Measurements from ENCODE around the gene MACF1.
"Not testable (repeated sequence)": the region's sequence is repeated elsewhere in the genome, so short reads cannot be mapped to it uniquely, and the experiment has no call there.

The MACF1 gene

DNA sequence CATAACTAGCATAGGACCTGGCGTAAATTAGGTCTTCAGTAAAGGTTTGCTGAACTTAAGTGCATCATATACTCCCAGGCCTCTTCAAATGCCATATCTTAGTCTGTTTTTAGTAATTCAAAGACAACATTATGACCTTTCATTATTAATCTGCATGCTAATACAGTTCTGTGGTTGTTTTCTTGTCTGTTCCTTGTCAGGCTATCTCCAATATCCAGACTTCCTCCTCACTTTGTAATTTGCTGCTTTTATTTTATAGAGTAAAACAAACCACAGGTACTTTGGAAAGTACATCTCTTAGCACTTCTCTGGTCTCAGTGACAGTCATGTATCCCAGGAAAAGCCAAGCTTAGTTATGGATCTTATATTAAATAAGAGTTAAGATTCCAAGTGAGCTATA, 221.9 kb downstream of the MACF1 start:
- no peak for DNase-seq

DNA sequence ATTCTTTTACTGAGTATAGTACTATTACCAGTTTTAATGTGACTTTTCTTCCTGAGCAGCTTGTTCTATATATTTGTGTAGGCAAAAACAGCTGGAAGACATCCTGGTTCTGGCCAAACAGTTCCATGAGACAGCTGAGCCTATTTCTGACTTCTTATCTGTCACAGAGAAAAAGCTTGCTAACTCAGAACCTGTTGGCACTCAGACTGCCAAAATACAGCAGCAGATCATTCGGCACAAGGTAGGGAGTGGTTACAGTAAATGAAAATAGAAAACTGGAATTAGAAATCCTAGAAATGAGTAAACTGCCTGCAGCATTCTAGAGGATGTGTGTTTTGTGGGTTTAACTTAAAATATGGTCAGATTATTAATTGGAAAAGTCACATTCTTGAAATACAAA, 222.9 kb downstream of the MACF1 start:
- no peak for DNase-seq

DNA sequence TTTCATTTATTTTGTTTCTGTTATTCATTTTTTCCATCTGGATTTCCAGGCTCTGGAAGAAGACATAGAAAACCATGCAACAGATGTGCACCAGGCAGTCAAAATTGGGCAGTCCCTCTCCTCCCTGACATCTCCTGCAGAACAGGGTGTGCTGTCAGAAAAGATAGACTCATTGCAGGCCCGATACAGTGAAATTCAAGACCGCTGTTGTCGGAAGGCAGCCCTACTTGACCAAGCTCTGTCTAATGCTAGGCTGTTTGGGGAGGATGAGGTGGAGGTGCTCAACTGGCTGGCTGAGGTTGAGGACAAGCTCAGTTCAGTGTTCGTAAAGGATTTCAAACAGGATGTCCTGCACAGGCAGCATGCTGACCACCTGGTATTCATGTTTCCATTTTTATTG, 223.4 kb downstream of the MACF1 start:
- no peak for DNase-seq

DNA sequence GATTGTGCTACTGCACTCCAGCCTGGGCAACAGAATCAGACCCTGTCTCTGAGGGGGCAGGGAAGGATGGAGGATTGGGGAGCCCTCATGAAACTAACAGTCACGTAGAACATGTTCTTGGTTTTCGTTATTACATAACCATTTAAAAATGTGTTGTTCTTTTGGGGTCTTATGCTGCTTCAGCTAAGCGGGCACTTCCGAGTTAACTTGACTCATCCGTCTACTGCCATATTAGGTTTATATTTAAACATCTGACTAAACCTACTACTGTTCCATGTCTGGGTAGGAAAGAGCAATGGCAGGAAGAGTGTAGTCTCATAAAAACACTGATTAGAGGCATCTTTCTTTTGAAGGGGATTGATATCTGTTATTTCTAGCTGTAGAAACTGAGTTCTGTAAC, 227.4 kb downstream of the MACF1 start:
- no peak for DNase-seq

DNA sequence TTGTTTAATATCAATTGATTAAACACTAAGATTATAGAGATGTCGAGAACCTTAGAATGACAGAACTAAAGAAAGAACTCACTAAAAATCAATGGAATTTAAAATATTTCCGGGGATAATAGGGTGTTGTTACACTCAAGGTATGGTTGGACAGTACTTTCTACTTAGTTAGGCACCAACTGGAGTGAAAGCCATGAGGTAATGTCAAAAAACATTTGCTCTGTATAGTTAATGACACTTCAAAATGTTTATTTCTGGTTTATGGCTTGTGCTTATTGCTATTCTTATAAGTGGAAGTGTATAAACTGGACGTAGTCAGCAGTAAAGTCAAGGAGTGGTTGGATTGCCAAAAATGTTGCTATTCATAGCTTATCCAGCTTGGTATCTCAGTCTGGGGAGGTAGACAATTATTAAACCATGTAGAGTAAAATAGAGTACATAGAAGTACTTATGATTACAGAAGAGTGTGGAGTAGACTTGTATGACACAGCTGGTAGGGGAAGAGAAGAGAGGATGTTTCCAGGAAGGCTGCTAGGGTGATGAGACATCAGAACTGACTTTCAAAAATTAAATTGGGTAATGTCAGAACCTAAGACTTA, 230.4 kb downstream of the MACF1 start:
- DNase-seq = no peak

DNA sequence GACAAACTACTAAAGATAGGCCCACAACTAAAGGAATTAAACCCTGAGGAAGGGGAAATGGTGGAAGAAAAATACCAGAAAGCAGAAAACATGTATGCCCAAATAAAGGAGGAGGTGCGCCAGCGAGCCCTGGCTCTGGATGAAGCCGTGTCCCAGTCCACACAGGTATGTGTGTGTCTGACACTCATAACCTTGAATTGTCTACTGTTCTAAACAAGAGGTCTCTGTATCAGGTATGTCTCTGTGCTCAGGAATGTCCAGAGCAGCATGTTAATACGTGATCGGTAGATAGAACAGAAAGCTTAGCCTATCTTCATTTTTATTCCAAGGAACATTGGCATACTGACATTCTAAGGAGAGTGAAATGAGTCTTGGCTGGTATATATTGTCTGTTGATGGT, 231.1 kb downstream of the MACF1 start:
- no peak for DNase-seq

DNA sequence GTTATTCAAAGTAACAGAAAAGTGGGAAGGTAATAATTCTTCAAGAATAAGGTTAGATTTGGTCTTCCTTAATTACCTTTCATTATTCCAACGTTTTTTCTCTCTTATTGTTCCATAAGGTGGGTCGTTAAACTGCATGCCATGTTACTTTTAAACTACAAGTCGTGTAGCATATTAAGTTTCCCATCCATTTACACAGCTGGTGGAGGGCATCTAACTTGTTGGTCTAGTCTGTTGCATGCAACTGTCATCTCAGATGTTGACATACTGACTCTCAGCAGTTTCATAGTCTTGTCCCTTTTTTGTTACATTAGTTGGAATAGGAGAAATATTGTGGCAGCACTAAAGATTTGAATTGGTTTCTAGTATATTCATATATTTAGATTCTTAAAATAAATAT, 232.3 kb downstream of the MACF1 start:
- no peak for DNase-seq

DNA sequence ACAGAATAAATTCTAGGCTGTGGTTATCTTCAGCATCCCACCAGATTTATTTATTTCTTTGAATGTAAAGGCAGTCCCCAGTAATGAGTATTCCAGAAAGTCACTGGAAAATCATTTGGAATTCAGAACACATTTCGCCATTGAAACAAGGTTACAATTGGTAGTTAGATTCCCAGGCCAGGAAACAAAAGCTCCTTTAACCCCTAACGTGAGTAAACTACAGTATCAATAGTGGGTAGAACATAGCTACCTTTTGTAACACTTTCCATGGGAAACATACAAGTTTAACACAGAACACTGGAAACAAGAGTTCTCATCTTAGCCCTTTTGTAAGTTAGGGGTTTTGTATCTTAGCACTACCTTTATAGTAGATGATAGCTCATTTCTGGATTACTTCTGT, 233.5 kb downstream of the MACF1 start:
- no peak for DNase-seq

DNA sequence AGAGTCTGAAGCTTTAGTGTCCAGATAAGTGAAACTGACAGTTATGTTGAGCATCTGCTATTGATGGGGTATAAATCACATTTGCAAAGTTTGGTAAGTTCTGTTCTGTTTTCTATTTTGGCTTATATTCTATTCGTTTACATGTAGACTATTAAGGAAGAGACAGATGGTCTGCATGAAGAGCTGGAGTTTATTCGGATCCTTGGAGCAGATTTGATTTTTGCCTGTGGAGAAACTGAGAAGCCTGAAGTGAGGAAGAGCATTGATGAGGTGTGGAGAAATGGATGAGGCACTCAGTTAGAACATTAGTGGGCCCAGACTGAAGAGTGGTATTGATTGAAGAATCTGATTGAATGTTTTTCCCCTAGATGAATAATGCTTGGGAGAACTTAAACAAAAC, 236.4 kb downstream of the MACF1 start:
- DNase-seq = no peak

DNA sequence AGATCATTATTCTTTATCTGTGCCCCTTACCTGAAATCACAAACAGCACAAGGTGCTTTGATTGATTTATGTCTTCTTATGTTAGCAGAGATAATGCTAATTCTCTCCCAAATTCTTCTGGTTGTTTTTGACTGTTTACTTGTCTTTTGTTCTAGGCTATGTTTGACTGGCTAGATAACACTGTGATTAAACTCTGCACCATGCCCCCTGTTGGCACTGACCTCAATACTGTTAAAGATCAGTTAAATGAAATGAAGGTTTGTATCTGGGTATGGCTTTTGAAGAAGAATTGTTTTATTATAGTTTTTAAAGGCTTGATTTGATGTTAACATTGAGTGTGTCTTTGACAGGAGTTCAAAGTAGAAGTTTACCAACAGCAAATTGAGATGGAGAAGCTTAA, 237.3 kb downstream of the MACF1 start:
- DNase-seq = no peak

DNA sequence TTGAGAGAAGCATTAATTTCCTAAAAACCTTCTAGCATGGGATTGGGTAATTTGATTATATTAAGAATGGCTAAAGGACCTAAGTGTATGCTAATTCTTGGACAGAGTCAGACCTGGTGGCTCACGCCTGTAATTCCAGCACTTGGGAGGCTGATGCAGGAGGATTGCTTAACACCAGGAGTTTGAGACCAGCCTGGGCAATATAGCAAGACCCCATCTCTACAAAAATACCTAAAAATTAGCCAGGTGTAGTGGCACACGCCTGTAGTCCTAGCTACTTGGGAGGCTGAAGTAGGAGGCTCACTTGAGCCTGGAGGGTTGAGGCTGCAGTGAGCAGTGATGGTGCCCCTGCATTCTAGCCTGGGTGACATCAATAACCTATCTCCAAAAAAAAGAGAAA, 241.1 kb downstream of the MACF1 start:
- no peak for DNase-seq

DNA sequence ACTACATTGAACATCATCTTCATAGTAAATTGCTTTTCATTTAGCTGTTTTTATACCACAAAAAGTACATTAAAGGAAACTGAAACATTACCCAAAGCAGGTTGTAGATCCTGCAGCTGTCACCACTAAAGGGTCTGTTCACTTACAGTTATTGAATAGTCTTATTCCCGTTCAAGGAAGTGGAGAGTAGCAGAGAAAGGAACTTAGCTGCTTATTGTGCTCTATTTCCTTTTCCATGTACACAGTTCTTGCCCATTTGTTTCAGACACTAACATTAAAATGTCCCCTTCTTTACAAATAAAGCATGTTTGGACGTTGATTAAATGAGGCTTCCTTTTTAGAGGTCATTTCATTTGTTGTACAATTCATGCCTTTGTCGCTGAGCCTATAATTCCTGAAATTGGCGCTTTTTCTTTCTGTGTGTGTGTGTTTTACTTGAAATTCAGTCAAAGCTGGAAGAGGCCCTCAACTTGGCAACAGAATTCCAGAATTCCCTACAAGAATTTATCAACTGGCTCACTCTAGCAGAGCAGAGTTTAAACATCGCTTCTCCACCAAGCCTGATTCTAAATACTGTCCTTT, 242.6 kb downstream of the MACF1 start:
- DNase-seq = no peak

DNA sequence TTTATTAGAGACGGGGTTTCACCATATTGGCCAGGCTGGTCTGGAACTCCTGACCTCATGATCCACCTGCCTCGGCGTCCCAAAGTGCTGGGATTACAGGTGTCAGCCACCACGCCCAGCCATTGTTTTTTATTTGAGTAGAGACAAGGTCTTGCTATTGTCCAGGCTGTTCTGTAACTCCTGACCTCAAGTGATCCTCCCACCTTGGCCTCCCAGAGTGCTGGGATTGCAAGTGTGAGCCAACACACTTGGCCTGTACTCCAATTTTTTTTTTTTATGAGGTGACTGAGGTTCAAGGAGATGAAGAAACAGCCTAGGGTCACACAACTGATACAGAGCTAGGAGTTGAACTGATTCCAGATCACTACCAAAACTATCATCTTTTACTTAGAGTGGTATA, 245.5 kb downstream of the MACF1 start:
- not testable (repeated sequence) for DNase-seq

DNA sequence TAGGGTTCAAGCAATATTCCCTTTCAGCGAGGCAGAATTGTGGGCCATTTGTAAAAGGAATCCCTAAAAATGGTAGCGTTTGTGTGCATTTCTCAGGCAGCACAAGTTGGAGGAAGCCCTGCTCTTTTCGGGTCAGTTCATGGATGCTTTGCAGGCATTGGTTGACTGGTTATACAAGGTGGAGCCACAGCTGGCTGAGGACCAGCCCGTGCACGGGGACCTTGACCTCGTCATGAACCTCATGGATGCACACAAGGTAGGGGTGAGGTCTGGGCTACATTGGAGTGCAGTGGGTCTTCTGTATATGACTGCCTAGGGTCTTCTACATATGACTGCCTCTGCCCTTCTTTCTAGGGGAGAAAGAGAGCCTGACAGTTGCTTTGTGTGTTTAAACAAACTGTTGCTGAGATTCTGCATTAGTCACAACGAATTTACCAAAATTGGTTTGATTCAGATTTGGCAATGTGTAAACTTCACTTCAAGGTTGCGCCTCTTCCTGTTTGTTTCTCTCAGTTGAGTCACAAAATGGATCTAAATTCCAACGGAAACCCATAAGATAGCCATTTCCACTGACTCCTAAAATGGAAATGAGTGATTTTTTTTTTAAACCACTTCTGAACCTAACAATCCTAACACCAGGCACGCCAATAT, 246.6 kb downstream of the MACF1 start:
- no peak for DNase-seq

DNA sequence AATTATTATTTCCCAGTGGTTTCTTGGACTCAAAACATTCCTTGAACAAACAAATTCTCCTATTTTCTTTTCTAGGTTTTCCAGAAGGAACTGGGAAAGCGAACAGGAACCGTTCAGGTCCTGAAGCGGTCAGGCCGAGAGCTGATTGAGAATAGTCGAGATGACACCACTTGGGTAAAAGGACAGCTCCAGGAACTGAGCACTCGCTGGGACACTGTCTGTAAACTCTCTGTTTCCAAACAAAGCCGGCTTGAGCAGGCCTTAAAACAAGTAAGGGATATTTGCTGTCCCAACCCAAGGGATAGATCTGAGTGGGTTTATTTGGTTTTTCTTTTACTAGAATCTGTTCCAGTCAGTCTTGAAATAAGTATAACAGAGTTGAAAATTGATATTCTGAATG, 247.6 kb downstream of the MACF1 start:
- no peak for DNase-seq

DNA sequence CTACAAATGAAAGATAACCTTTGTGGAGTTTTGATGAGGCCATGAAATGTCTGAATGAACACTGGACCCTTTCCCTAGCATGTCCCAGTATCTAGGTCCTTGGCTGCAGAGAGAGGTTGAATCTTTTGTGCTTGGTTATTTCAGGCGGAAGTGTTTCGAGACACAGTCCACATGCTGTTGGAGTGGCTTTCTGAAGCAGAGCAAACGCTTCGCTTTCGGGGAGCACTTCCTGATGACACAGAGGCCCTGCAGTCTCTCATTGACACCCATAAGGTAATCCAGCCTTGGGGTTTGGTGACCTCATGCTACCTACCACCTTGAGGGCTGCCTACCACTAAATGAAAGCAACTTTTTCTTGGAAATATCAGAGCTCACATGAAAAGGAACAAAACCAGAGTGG, 248.0 kb downstream of the MACF1 start:
- no peak for DNase-seq

DNA sequence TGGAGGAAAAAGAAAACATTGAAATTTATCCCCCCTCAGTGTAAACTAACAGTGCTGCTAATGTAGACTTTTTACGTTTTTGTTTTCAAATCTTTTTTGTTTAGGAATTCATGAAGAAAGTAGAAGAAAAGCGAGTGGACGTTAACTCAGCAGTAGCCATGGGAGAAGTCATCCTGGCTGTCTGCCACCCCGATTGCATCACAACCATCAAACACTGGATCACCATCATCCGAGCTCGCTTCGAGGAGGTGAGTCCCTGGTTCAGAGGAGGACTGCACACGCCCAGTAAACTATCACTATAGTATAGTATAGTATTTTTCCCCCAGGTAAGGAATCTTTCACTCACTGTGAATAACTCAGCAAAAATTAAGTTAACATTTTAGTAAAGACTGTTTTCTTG, 249.1 kb downstream of the MACF1 start:
- no peak for DNase-seq

DNA sequence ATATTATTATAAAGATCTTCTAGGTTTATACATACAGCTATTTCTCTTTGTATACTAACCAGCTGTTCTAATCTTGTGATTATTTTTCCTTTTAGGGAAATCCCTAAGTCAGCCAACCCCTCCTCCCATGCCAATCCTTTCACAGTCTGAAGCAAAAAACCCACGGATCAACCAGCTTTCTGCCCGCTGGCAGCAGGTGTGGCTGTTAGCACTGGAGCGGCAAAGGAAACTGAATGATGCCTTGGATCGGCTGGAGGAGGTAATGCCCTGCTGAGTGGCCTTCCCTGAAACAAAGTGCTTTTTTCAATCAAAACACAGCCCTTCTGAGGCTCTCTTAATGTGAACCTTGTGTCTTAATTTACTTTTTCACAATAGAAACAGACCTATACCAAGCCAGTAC, 254.5 kb downstream of the MACF1 start:
- DNase-seq = no peak

DNA sequence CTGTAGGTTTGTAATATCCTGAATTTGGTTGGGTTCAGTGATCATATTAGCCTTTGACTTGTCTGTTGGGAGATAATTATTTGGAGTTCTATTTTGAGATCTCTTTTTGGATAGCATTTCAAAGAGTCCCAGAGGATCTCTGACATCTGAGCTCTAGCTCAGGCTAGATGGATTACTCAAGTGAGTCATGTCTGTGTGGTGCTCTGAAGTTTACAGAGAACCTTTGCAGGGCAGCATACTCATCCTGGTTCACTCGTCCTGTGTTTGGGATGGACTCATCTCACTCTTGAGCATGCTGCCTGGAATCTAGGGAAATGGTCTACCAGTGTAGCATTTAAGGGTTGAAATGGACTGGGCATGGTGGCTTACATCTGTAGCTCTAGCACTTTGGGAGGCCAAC, 257.6 kb downstream of the MACF1 start:
- no peak for DNase-seq

DNA sequence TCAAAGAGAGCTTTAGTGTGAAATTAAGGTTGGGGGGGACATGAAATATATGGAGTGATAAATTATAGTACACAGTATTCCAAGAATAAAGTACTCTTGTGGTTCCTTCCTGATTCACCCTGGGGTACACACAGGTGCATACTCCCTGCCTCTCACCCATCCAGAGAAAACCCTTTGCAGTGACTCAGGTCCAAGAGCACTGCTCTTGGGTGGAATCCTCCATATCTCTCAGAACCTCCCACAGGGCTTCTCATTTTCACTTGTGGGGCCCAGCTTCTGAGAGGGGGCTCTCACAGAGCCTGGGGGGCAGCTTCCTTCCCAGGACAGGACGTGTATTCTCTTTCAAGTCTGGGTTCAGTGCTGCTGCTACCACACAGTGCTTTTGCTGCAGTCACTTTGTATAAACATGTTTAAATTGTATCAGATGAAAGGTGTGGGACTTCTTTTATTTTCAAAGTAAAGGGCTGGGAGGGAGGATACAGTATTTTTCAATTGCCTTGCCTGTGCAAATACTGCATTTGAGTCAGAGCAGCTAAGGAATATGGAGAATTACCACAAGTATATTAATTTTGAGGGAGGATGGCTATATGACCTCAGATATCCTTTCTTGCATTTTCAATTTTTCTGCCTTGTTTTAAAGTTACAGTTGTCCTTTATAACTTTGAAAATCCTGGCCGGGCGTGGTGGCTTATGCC, 262.1 kb downstream of the MACF1 start:
- DNase-seq = no peak

DNA sequence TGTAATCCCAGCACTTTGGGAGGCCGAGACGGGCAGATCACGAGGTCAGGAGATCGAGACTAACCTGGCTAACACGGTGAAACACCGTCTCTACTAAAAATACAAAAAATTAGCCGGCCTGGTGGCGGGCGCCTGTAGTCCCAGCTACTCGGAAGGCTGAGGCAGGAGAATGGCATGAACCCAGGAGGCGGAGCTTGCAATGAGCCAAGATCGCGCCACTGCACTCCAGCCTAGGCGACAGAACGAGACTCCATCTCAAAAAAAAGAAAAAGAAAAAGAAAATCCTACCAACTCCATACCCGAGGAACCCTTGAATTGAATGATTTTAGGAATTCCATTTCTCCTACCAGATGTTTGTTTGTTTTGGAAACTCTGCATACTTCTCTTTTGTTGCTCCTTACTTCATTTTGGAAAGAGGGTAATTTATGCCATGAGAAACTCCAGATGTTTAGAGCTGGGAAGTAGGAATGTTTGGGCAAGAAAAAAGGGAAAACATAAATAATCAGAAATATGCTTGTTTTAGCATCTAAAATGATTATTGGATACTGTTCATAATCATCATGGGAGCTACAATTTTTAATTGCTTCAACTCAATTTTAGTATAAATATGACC, 262.7 kb downstream of the MACF1 start:
- not testable (repeated sequence) for DNase-seq

DNA sequence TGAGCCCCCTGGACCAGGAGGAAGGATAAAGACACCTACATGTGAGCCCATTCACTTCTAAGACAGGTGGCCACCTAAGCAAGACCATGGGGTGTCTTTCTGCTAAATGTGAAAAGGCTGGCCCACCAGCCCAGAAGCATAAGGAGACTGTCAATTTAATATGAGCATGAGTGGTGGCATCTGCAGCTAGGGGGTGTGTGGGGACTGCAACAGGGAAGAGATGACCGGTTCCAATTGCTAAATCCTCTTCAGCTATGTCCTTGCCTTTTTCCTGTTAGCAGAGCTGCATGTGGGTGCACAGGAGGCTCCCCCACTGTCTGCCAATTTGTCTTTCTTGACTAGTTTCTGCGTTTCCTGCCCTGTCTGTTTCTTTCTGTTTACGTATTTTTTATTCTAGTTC, 264.7 kb downstream of the MACF1 start:
- DNase-seq = no peak

DNA sequence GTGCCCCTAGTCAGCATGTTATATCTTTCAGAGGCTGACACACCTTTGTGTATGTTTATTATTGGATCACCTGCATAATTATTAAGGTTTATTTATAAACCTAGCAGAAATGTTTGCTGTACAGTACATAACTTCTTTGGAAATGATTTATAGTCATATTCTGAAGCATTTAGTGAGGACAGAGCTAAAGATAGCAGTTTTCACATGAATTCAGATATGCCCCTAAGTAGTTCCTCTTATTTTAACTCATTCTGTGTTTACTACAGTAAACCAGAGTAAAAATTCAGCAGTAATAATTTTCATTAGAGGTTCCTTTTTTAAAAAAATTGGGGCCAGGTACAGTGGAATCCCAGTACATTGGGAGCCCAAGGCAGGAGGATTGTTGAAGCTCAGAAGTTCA, 265.5 kb downstream of the MACF1 start:
- no peak for DNase-seq

DNA sequence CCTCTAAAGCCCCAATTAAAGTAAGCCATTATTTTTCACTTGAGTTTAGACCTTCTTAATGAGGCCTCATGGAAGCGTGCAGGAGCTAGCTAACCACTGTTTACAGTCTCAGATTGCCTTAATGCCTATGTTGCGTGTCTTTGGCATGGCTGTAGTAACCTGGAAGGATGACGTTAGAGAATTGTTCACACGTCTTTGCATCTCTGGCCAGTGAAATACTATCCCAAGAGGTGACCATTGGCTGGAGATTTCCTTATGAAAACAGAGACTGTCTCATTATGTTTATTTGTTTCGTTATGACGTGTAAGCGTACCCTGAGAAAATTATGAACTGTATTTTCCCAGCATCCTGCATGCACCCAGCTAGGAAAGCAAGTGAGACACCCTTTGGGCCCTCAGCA, 268.3 kb downstream of the MACF1 start:
- DNase-seq = no peak
